B cell (primary cell): ENCODE measurements around the gene CKAP5. TPM values are rescaled to one million over a fixed set of nuclear protein-coding genes. Genes with fewer than 3 reads are reported as not detected.

ENCODE experiments used
- ATAC-seq: fragments of 200-7000 bp; cut with Tn5 transposase; one replicate; pipeline ENCODE4 v1.10.0; 2021; ENCODE audit warnings: low read depth, mild to moderate bottlenecking, moderate number of reproducible peaks, moderate library complexity
- CTCF ChIA-PET: fragments of 350-600 bp; sonication (Branson Sonifier 250); formaldehyde crosslinking; loops from one replicate; lab custom pipeline; 2021; ENCODE audit warnings: antibody characterized with exemption, inconsistent platforms; lab: Charles Lee
- POLR2A ChIA-PET: fragments of 350-600 bp; sonication (Branson Sonifier 250); formaldehyde crosslinking; loops from one replicate; lab custom pipeline; 2021; ENCODE audit warnings: antibody characterized with exemption; lab: Charles Lee
- DNase-seq: peaks from one replicate; pipeline ENCODE4 v3.0.0; 2013
- H2AFZ ChIP-seq: 2 replicates; pipeline ENCODE4 v1.6.1; 2012; ENCODE audit warnings: mild to moderate bottlenecking, low read depth, low read length; ENCODE audit not compliant: insufficient read depth, poor library complexity, severe bottlenecking
- H3K27ac ChIP-seq, 2 donors: 1 replicate in 1 of 2; 2 replicates in 1 of 2; pipeline ENCODE4 v1.5.1; 2012 to 2013; ENCODE audit warnings: low read length in 2 of 2, mild to moderate bottlenecking in 2 of 2, moderate library complexity in 1 of 2
- H3K27me3 ChIP-seq, 4 experiments: fragments of 200-600 bp in 1 of 4; sonication (generic) in 1 of 4; replicated peaks in 1 of 4; 1 replicate in 2 of 4; 2 replicates in 2 of 4; pipeline versions ENCODE4 v1.6.1 to v1.7.0; 2013 to 2016; ENCODE audit warnings: low read length in 3 of 4, mild to moderate bottlenecking in 2 of 4, mixed read lengths in 1 of 4, moderate library complexity in 1 of 4; ENCODE audit not compliant: insufficient read depth in 4 of 4, control insufficient read depth in 3 of 4; ENCODE audit errors: control extremely low read depth in 1 of 4
- H3K36me3 ChIP-seq, 2 experiments: replicated peaks in 1 of 2; 1 replicate in 1 of 2; 2 replicates in 1 of 2; pipeline versions ENCODE4 v1.6.1 to v1.7.1; 2013; ENCODE audit warnings: low read length in 1 of 2; ENCODE audit not compliant: insufficient read depth in 2 of 2, control insufficient read depth in 1 of 2; ENCODE audit errors: control extremely low read depth in 1 of 2, extremely low read depth in 1 of 2
- H3K4me1 ChIP-seq, 2 donors: fragments of 200-600 bp in 1 of 2; sonication (generic) in 1 of 2; 1 replicate in 1 of 2; 2 replicates in 1 of 2; pipeline versions ENCODE4 v1.5.1 to v1.6.1; 2013 to 2017; ENCODE audit warnings: low read length in 2 of 2; ENCODE audit not compliant: control insufficient read depth in 2 of 2, insufficient read depth in 2 of 2
- H3K4me2 ChIP-seq: replicated peaks from 2 replicates; pipeline ENCODE3; 2012; ENCODE audit warnings: mild to moderate bottlenecking, low read depth, low read length; ENCODE audit not compliant: poor library complexity, severe bottlenecking
- H3K4me3 ChIP-seq, 5 experiments: fragments of 200-600 bp in 1 of 5; sonication (generic) in 1 of 5; 1 replicate in 3 of 5; 2 replicates in 2 of 5; pipeline versions ENCODE4 v1.5.1 to v1.7.0; 2011 to 2016; ENCODE audit warnings: low read length in 4 of 5, mild to moderate bottlenecking in 4 of 5, low read depth in 2 of 5, control low read depth in 1 of 5, moderate library complexity in 1 of 5; ENCODE audit not compliant: insufficient read depth in 1 of 5; ENCODE audit errors: control extremely low read depth in 1 of 5, extremely low read depth in 1 of 5
- H3K79me2 ChIP-seq: fragments of 200-600 bp; sonication (generic); one replicate; pipeline ENCODE4 v1.6.0; 2016; ENCODE audit warnings: low read length; ENCODE audit not compliant: control insufficient read depth, insufficient read depth
- H3K9ac ChIP-seq: fragments of 200-600 bp; sonication (generic); 2 replicates; pipeline ENCODE4 v1.6.1; 2017; ENCODE audit warnings: mild to moderate bottlenecking, low read length, moderate library complexity
- H3K9me3 ChIP-seq, 3 donors: one replicate each; pipeline versions ENCODE4 v1.6.1 to v1.7.1; 2013; ENCODE audit warnings: low read length in 2 of 3; ENCODE audit not compliant: control insufficient read depth in 2 of 3, insufficient read depth in 1 of 3; ENCODE audit errors: control extremely low read depth in 1 of 3
- H4K20me1 ChIP-seq: 2 replicates; pipeline ENCODE4 v1.6.0; 2012; ENCODE audit warnings: mild to moderate bottlenecking, low read length; ENCODE audit not compliant: insufficient read depth, control insufficient read depth, poor library complexity, severe bottlenecking
- H3K27ac Mint-ChIP-seq: one replicate; pipeline ENCODE4 v1.8.0; 2021; ENCODE audit warnings: mixed read lengths
- H3K27me3 Mint-ChIP-seq: one replicate; pipeline ENCODE4 v1.8.0; 2021; ENCODE audit warnings: mixed read lengths
- H3K4me1 Mint-ChIP-seq: one replicate; pipeline ENCODE4 v1.8.0; 2021; ENCODE audit warnings: mixed read lengths
- H3K4me3 Mint-ChIP-seq: one replicate; pipeline ENCODE4 v1.8.0; 2021; ENCODE audit warnings: mixed read lengths
- H3K9me3 Mint-ChIP-seq: one replicate; pipeline ENCODE4 v1.8.0; 2022; ENCODE audit warnings: mixed read lengths; ENCODE audit not compliant: insufficient read depth
- CTCF ChIP-seq: fragments of 200-600 bp; IDR thresholded peaks from one replicate; pipeline ENCODE4 v1.8.0; 2022; ENCODE audit warnings: antibody characterized with exemption, mild to moderate bottlenecking
- EZH2 ChIP-seq: IDR thresholded peaks from 2 replicates; pipeline ENCODE4 v1.6.1; 2012; ENCODE audit warnings: borderline replicate concordance, low read depth, mild to moderate bottlenecking, moderate library complexity, low read length; ENCODE audit not compliant: insufficient read depth, poor library complexity, severe bottlenecking
- WGBS: methylation state at CpG from one replicate; pipeline ENCODE4 v1.1.5; 2013; ENCODE audit warnings: missing lambda C conversion rate; ENCODE audit not compliant: insufficient coverage; 5-methylcytosine and 5-hydroxymethylcytosine counted together
- intact Hi-C: fragments of 100-400 bp; cut with micrococcal nuclease; formaldehyde crosslinking; loops from one replicate; pipeline ENCODE4 v1.10.0; 2022
- polyA plus RNA-seq: library from polyadenylated mRNA; depleted of rRNA; stranded (reverse); fragments of >200 nt; gene quantifications from 2 replicates; pipeline ENCODE4 v1.2.3, GENCODE V29; 2012
- total RNA-seq, 2 donors: library from RNA; stranded (reverse); fragments of 120-200 nt in 1 of 2; gene quantifications; 1 replicate in 1 of 2; 2 replicates in 1 of 2; pipeline versions ENCODE4 v1.2.3 to v1.2.4, GENCODE V29; 2013 to 2022

CKAP5 gene
- total and polyA plus RNA-seq, 2 donors (not counting 1 experiment from before 2014, with no cell fraction given), result 7.3 to 54.3 TPM

GRCh38 chr11:46892838-46893237, 46.8 kb upstream of the CKAP5 start:
- TF ChIP-seq CTCF, result no peak
- no peak for TF ChIP-seq EZH2
- no peak for ATAC-seq
- H3K4me3 Mint-ChIP-seq, result no peak overlapping the region
- peaks cover 6% of the 10 kb centered on the region for H3K27me3 Mint-ChIP-seq
- H3K4me1 Mint-ChIP-seq, result peaks cover 5% of the 10 kb centered on the region
- H3K9ac ChIP-seq, result no peak overlapping the region
- H3K79me2 ChIP-seq, result no peaks in the 10 kb centered on the region
- no peak for DNase-seq
- no peak overlapping the region for H3K4me3 ChIP-seq
- H3K36me3 ChIP-seq, result no peaks in the 10 kb centered on the region
- H4K20me1 ChIP-seq, result no peaks in the 10 kb centered on the region
- no peaks in the 10 kb centered on the region for H3K9me3 Mint-ChIP-seq
- no peak overlapping the region for H3K27ac ChIP-seq
- no peak overlapping the region for H2AFZ ChIP-seq
- CTCF ChIA-PET, result interaction anchor here (1.1 to 3.4 kb wide), 5 partner anchors 20 to 269 kb away, joined by 3 to 32 read pairs (median 3); no protein-coding TSS in a partner anchor
- POLR2A ChIA-PET, result no interaction called here
- intact Hi-C loops, result no loop called here
- H3K27ac Mint-ChIP-seq, result no peak overlapping the region
- 90% methylated on average over 9 of the region's 9 CpGs for WGBS
- H3K27me3 ChIP-seq, result peaks cover 0 to 2% (median 0%) of the 10 kb centered on the region in 4 experiments
- peaks cover 0 to 7% of the 10 kb centered on the region in 2 donors for H3K4me1 ChIP-seq
- no peaks in the 10 kb centered on the region for H3K9me3 ChIP-seq
- H3K4me2 ChIP-seq, result no peak overlapping the region

GRCh38 chr11:46892109-46892508, 46.0 kb upstream of the CKAP5 start:
- Histone ChIP-seq H4K20me1 (no peaks in the 10 kb centered on the region), H3K4me2 (no peak overlapping the region), H3K4me3 (no peak overlapping the region), H3K36me3 (no peaks in the 10 kb centered on the region), H3K4me1 (peaks cover 0 to 7% of the 10 kb centered on the region in 2 donors), H2AFZ (no peak overlapping the region), H3K27me3 (peaks cover 0 to 2% (median 0%) of the 10 kb centered on the region in 4 experiments), H3K9ac (no peak overlapping the region), H3K9me3 (no peaks in the 10 kb centered on the region), H3K79me2 (no peaks in the 10 kb centered on the region), H3K27ac (no peak overlapping the region)
- ChIA-PET POLR2A (interaction anchor here (0.7 kb wide), 1 partner anchor 261 kb away, joined by 7 read pairs; no protein-coding TSS in a partner anchor), CTCF (interaction anchor here (1.1 to 3.4 kb wide), 4 partner anchors 25 to 562 kb away, joined by 3 to 32 read pairs (median 8); no protein-coding TSS in a partner anchor)
- no CpG with 5 or more reads among the region's 2 CpGs for WGBS
- peaks cover 5% of the 10 kb centered on the region for H3K4me1 Mint-ChIP-seq
- DNase-seq, result no peak
- no peaks in the 10 kb centered on the region for H3K9me3 Mint-ChIP-seq
- no peak for ATAC-seq
- intact Hi-C loops, result no loop called here
- peaks cover 6% of the 10 kb centered on the region for H3K27me3 Mint-ChIP-seq
- no peak for TF ChIP-seq EZH2
- no peak for TF ChIP-seq CTCF
- H3K27ac Mint-ChIP-seq, result no peak overlapping the region
- no peak overlapping the region for H3K4me3 Mint-ChIP-seq
